ENCODE measurements around the gene MPHOSPH9. TPM values are rescaled to one million over a fixed set of nuclear protein-coding genes. Genes with fewer than 3 reads are reported as not detected.
A peak's percentile ranks its signal among the peaks of the same experiment; 100 is the strongest.

The MPHOSPH9 gene
- total RNA-seq, 1 experiment from 2014 or later: 72.3 TPM

- BruUV-seq (replicated peaks): no TSS peak
- Histone ChIP-seq H3K4me1 (ENCODE audit: control insufficient read depth, insufficient read depth, low read length) (peaks cover 27% of the 10 kb centered on the region), H3K27me3 (ENCODE audit: control insufficient read depth, insufficient read depth, low read length) (no peaks in the 10 kb centered on the region), H3K27ac (ENCODE audit: low read length) (peak overlapping the region; percentile 48; the same call in 1 of the 2 replicates), H3K4me3 (ENCODE audit: low read depth in 2 of 2, low read length in 2 of 2) (no peak overlapping the region), H3K36me3 (ENCODE audit: control insufficient read depth, insufficient read depth, low read length) (no peaks in the 10 kb centered on the region), H3K9me3 (ENCODE audit: control insufficient read depth, insufficient read depth, low read depth, low read length) (no peaks in the 10 kb centered on the region)
- DNase-seq (ENCODE audit: low read depth, low spot score) (no peak), ATAC-seq (peak; percentile 37)
- TF ChIP-seq CTCF (IDR thresholded peaks at IDR 0.05) (no peak), POLR2AphosphoS5 (IDR thresholded peaks at IDR 0.05; ENCODE audit: low read depth, low read length) (no peak), SIN3A (IDR thresholded peaks at IDR 0.05; ENCODE audit: borderline replicate concordance, insufficient read depth, low read depth, low read length) (no peak), TCF7L2 (IDR thresholded peaks at IDR 0.05; ENCODE audit: low read depth, low read length) (no peak)
- TF ChIP-seq, protein P1, sequence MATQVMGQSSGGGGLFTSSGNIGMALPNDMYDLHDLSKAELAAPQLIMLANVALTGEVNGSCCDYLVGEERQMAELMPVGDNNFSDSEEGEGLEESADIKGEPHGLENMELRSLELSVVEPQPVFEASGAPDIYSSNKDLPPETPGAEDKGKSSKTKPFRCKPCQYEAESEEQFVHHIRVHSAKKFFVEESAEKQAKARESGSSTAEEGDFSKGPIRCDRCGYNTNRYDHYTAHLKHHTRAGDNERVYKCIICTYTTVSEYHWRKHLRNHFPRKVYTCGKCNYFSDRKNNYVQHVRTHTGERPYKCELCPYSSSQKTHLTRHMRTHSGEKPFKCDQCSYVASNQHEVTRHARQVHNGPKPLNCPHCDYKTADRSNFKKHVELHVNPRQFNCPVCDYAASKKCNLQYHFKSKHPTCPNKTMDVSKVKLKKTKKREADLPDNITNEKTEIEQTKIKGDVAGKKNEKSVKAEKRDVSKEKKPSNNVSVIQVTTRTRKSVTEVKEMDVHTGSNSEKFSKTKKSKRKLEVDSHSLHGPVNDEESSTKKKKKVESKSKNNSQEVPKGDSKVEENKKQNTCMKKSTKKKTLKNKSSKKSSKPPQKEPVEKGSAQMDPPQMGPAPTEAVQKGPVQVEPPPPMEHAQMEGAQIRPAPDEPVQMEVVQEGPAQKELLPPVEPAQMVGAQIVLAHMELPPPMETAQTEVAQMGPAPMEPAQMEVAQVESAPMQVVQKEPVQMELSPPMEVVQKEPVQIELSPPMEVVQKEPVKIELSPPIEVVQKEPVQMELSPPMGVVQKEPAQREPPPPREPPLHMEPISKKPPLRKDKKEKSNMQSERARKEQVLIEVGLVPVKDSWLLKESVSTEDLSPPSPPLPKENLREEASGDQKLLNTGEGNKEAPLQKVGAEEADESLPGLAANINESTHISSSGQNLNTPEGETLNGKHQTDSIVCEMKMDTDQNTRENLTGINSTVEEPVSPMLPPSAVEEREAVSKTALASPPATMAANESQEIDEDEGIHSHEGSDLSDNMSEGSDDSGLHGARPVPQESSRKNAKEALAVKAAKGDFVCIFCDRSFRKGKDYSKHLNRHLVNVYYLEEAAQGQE (IDR thresholded peaks at IDR 0.05; ENCODE audit: insufficient read depth in 1 of 2, low read depth in 2 of 2, low read length in 1 of 2): no peak
- intact Hi-C loops (cut with micrococcal nuclease; ENCODE audit: unreplicated experiment): no loop called here
- ChIA-PET CTCF (no interaction called here), POLR2A (no interaction called here)
- in situ Hi-C loops (cut with HindIII; ENCODE audit: low pct_unique_long_range_greater_than_20kb, low sequenced_read_pairs): no loop called here
Observed at GRCh38 chr12:123131879-123132402, 101.0 kb downstream of the MPHOSPH9 start.

DNA sequence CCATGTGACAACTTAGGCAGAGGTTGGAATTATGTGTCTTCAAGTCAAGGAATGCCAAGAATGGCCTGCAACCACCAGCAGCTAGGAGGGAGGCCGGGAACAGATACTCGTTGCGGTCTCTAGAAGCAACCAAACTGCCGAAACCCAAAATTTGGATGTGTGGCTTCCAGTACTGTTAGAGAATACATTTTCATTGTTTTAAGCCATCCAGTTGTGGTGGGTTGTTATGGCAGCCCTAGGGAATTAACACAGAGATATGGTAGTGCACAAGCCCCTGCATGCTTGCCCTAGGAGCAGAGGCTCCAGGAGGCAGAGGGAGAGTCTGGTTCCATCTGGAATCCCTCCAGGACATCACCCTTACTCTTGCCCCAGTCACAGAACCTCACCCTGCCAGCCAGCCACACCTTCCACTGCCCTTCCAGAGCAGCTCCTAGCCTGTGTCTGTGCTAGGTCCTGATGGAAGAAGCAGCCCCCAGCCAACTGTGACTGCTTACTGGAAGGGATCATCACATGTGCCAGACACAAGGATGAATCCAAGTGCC lies 101.6 kb downstream of the MPHOSPH9 start:
- Histone ChIP-seq H3K9me3 (ENCODE audit: control insufficient read depth, insufficient read depth, low read depth, low read length) (no peaks in the 10 kb centered on the region), H3K4me3 (ENCODE audit: low read depth in 2 of 2, low read length in 2 of 2) (no peak overlapping the region), H3K27me3 (ENCODE audit: control insufficient read depth, insufficient read depth, low read length) (no peaks in the 10 kb centered on the region), H3K4me1 (ENCODE audit: control insufficient read depth, insufficient read depth, low read length) (peaks cover 33% of the 10 kb centered on the region), H3K27ac (ENCODE audit: low read length) (peak overlapping the region; percentile 48; the same call in 1 of the 2 replicates), H3K36me3 (ENCODE audit: control insufficient read depth, insufficient read depth, low read length) (no peaks in the 10 kb centered on the region)
- no TSS peak for BruUV-seq (replicated peaks)
- DNase-seq (ENCODE audit: low read depth, low spot score) (no peak), ATAC-seq (peak; percentile 35)
- TF ChIP-seq, protein P1 (IDR thresholded peaks at IDR 0.05; ENCODE audit: insufficient read depth in 1 of 2, low read depth in 2 of 2, low read length in 1 of 2): no peak
- TF ChIP-seq TCF7L2 (IDR thresholded peaks at IDR 0.05; ENCODE audit: low read depth, low read length): no peak
- TF ChIP-seq POLR2AphosphoS5 (IDR thresholded peaks at IDR 0.05; ENCODE audit: low read depth, low read length): no peak
- TF ChIP-seq CTCF (IDR thresholded peaks at IDR 0.05): no peak
- TF ChIP-seq SIN3A (IDR thresholded peaks at IDR 0.05; ENCODE audit: borderline replicate concordance, insufficient read depth, low read depth, low read length): no peak
- intact Hi-C loops (cut with micrococcal nuclease; ENCODE audit: unreplicated experiment): no loop called here
- CTCF ChIA-PET: no interaction called here
- in situ Hi-C loops (cut with HindIII; ENCODE audit: low pct_unique_long_range_greater_than_20kb, low sequenced_read_pairs): no loop called here
- POLR2A ChIA-PET: no interaction called here
